ENCODE data around the gene SLC25A46.

SLC25A46 gene

GRCh38 chr5:110735556-110735955 lies 3.3 kb upstream of the SLC25A46 start:
- TF ChIP-seq ZFX (IDR thresholded peaks at IDR 0.05; ENCODE audit: borderline replicate concordance), result no peak
- TF ChIP-seq, protein P1, sequence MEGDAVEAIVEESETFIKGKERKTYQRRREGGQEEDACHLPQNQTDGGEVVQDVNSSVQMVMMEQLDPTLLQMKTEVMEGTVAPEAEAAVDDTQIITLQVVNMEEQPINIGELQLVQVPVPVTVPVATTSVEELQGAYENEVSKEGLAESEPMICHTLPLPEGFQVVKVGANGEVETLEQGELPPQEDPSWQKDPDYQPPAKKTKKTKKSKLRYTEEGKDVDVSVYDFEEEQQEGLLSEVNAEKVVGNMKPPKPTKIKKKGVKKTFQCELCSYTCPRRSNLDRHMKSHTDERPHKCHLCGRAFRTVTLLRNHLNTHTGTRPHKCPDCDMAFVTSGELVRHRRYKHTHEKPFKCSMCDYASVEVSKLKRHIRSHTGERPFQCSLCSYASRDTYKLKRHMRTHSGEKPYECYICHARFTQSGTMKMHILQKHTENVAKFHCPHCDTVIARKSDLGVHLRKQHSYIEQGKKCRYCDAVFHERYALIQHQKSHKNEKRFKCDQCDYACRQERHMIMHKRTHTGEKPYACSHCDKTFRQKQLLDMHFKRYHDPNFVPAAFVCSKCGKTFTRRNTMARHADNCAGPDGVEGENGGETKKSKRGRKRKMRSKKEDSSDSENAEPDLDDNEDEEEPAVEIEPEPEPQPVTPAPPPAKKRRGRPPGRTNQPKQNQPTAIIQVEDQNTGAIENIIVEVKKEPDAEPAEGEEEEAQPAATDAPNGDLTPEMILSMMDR (IDR thresholded peaks at IDR 0.05), result no peak

DNA sequence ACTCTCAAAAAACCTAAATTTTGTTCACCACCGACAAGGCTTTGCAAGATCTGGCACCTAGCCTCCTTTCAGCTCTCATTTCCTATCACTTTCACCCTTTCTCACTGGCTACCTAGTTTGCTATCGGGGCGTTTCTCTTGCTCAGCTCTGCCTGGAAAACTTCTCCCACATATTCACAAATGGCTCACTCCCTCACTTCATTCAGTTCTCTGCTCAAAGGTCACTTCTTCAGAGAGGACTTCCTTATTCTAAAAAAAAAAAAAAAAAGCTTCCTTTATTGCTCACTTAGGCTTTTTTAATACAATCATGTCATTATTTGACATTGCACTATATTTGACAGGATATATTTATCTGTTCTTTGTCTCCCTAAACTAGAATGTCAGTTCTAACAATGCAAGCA lies 2.1 kb upstream of the SLC25A46 start:
- TF ChIP-seq, protein P1 (IDR thresholded peaks at IDR 0.05), result no peak
- H3K27ac ChIP-seq, result no peak overlapping the region

More at GRCh38 chr5:110735556-110735955, 3.3 kb upstream of the SLC25A46 start:
- H3K27ac ChIP-seq, result no peak overlapping the region

- TF ChIP-seq, protein P1 (IDR thresholded peaks at IDR 0.05), result no peak
- H3K27ac ChIP-seq, result peak overlapping the region; percentile 59; the same call in 1 of the 2 replicates
Measured at GRCh38 chr5:110738503-110738811, 350 bp upstream of the SLC25A46 start.

GRCh38 chr5:110751902-110752762 lies 13.3 kb downstream of the SLC25A46 start:
- no peak overlapping the region for H3K27ac ChIP-seq
- TF ChIP-seq, protein P1 (IDR thresholded peaks at IDR 0.05), result no peak
- TF ChIP-seq ZFX (IDR thresholded peaks at IDR 0.05; ENCODE audit: borderline replicate concordance), result no peak

GRCh38 chr5:110752953-110753352 lies 14.1 kb downstream of the SLC25A46 start:
- no peak overlapping the region for H3K27ac ChIP-seq
- TF ChIP-seq ZFX (IDR thresholded peaks at IDR 0.05; ENCODE audit: borderline replicate concordance), result no peak
- TF ChIP-seq, protein P1 (IDR thresholded peaks at IDR 0.05), result no peak

DNA sequence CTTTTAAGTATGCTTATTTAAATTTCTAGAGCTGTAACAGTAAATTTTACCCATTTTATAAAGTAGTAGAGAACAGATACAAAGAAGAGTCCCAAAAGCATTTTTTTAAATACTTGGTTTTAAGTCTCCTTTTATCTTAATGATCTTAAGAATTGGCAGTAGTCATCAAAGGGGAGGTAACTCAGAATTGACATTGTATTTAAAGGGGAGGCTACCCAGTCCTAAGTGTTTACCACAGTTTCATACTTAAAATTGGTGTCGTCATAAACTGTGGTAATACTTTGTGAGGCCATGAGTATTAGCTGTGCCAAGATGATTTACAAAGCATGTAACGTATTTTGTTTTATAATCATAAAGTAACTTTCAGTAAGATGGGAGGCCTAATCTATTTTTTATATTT lies 14.8 kb downstream of the SLC25A46 start:
- no peak overlapping the region for H3K27ac ChIP-seq
- TF ChIP-seq, protein P1 (IDR thresholded peaks at IDR 0.05), result no peak
- no peak for TF ChIP-seq ZFX (IDR thresholded peaks at IDR 0.05; ENCODE audit: borderline replicate concordance)

DNA sequence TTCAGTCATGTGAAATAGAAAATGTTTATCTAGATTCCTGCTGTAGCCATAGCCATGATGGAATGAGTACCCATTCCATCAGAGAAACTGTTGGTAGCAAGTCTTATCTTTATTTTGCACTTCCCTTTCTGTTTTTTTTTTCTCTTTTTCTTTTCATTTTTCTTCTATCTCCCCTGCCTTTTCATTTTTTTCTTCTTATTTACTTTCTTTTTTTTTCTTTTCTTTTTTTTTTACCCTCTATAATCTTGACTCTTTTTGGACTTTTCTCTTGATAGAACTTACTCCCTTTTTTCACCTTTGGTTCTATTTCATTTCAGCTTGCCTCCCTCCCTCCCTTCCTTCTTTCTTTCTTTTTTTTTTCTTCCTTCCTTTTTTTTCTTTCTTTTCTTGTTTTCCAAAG lies 15.4 kb downstream of the SLC25A46 start:
- TF ChIP-seq, protein P1 (IDR thresholded peaks at IDR 0.05), result no peak
- TF ChIP-seq ZFX (IDR thresholded peaks at IDR 0.05; ENCODE audit: borderline replicate concordance), result no peak
- no peak overlapping the region for H3K27ac ChIP-seq
